Daoy (cell line): ENCODE measurements around the gene HOXB4. TPM values are rescaled to one million over a fixed set of nuclear protein-coding genes. Genes with fewer than 3 reads are reported as not detected.

Source experiments
- DNase-seq: peaks from one replicate; pipeline ENCODE4 v3.0.0-alpha.2; 2015; ENCODE audit warnings: low read depth
- total RNA-seq: library from RNA; depleted of rRNA; stranded (reverse); fragments of >200 nt; shearing (Covaris generic); gene quantifications from 2 replicates; pipeline ENCODE4 v1.2.3, GENCODE V29; 2014

The HOXB4 gene
- total RNA-seq, 1 experiment from 2014 or later, result 2.5 TPM

- DNase-seq, result no peak
These were observed 6.2 kb downstream of the HOXB4 start for GRCh38 chr17:48571826-48572417.

- no peak for DNase-seq
These were observed 6.9 kb downstream of the HOXB4 start for GRCh38 chr17:48571024-48571818.

- DNase-seq, result no peak
These were observed 7.7 kb downstream of the HOXB4 start for GRCh38 chr17:48570325-48571023.

- no peak for DNase-seq
These were observed 8.4 kb downstream of the HOXB4 start for GRCh38 chr17:48569674-48570324.

GRCh38 chr17:48569240-48569582, 8.9 kb downstream of the HOXB4 start:
- no peak for DNase-seq

GRCh38 chr17:48568499-48569239, 9.5 kb downstream of the HOXB4 start:
- no peak for DNase-seq

- no peak for DNase-seq
These were observed 10.3 kb downstream of the HOXB4 start for GRCh38 chr17:48567646-48568354.

GRCh38 chr17:48567209-48567608, 10.9 kb downstream of the HOXB4 start:
- no peak for DNase-seq

- DNase-seq, result no peak
These were observed 11.4 kb downstream of the HOXB4 start for GRCh38 chr17:48566717-48567116.

- DNase-seq, result no peak
These were observed 12.0 kb downstream of the HOXB4 start for GRCh38 chr17:48565925-48566710.

- no peak for DNase-seq
These were observed 13.1 kb downstream of the HOXB4 start for GRCh38 chr17:48565022-48565554.

- no peak for DNase-seq
These were observed 13.7 kb downstream of the HOXB4 start for GRCh38 chr17:48564188-48565021.

- DNase-seq, result no peak
These were observed 14.3 kb downstream of the HOXB4 start for GRCh38 chr17:48563867-48564187.

GRCh38 chr17:48563385-48563838, 14.7 kb downstream of the HOXB4 start:
- no peak for DNase-seq

- no peak for DNase-seq
These were observed 15.2 kb downstream of the HOXB4 start for GRCh38 chr17:48562934-48563333.

- no peak for DNase-seq
These were observed 16.0 kb downstream of the HOXB4 start for GRCh38 chr17:48561884-48562810.

GRCh38 chr17:48559840-48560817, 18.0 kb downstream of the HOXB4 start:
- DNase-seq, result no peak
